Stimulated activated CD8-positive, alpha-beta memory T cell treated with anti-CD3 and anti-CD28 coated beads, Interleukin-7, amount 100 ng/mL, for 48 hours (primary cell): Measurements from ENCODE around the gene GNS.

Source experiments
- DNase-seq, 2 donors: peaks; one replicate each; pipeline ENCODE4 v3.0.0-alpha.2; 2020; ENCODE audit warnings: low read depth in 1 of 2; ENCODE audit errors: extremely low read depth in 1 of 2

Gene GNS

GRCh38 chr12:64678248-64678647, 81.0 kb downstream of the GNS start:
- DNase-seq, result no peak

GRCh38 chr12:64675795-64676194, 83.4 kb downstream of the GNS start:
- DNase-seq, result no peak

- DNase-seq, result no peak
Observed at GRCh38 chr12:64674367-64674922, 84.8 kb downstream of the GNS start.

GRCh38 chr12:64673490-64674169, 85.6 kb downstream of the GNS start:
- DNase-seq, result no peak

GRCh38 chr12:64672925-64673409, 86.2 kb downstream of the GNS start:
- no peak for DNase-seq

GRCh38 chr12:64671681-64672080, 87.5 kb downstream of the GNS start:
- no peak for DNase-seq

- DNase-seq, result no peak
Observed at GRCh38 chr12:64670919-64671639, 88.1 kb downstream of the GNS start.

GRCh38 chr12:64670019-64670418, 89.2 kb downstream of the GNS start:
- DNase-seq, result no peak

GRCh38 chr12:64669270-64669842, 89.8 kb downstream of the GNS start:
- DNase-seq, result no peak

GRCh38 chr12:64667793-64668192, 91.4 kb downstream of the GNS start:
- no peak for DNase-seq

- DNase-seq, result no peak
Observed at GRCh38 chr12:64666054-64666914, 92.9 kb downstream of the GNS start.

- DNase-seq, result no peak
Observed at GRCh38 chr12:64665514-64665913, 93.7 kb downstream of the GNS start.
